SK-N-SH (cell line): ENCODE data around the gene EYA2. TPM values are rescaled to one million over a fixed set of nuclear protein-coding genes. Genes with fewer than 3 reads are reported as not detected.

Experiments
- CTCF ChIA-PET: fragments of 300-600, 350-600 bp; formaldehyde crosslinking; extraction: SDS; loops from one replicate; lab custom pipeline; 2021; lab: Yijun Ruan, JAX
- POLR2A ChIA-PET: fragments of 350-600 bp; sonication (Branson Sonifier 250); formaldehyde crosslinking; extraction: SDS; loops from one replicate; lab custom pipeline; 2020; ENCODE audit warnings: antibody characterized with exemption, inconsistent platforms; lab: Yijun Ruan, JAX
- DNase-seq: peaks from one replicate; pipeline ENCODE4 v3.0.0; 2012
- H2AFZ ChIP-seq: fragments of 200-600 bp; sonication (generic); 2 replicates; pipeline ENCODE4 v1.8.1; 2016; ENCODE audit warnings: antibody characterized with exemption, mild to moderate bottlenecking, low read depth
- H3F3A ChIP-seq: fragments of 200-600 bp; sonication (generic); replicated peaks from 2 replicates; pipeline ENCODE3; 2016; ENCODE audit warnings: antibody characterized with exemption, mild to moderate bottlenecking; ENCODE audit not compliant: insufficient read depth
- H3K27ac ChIP-seq, 2 experiments: fragments of 200-500 bp in 1 of 2; fragments of 200-600 bp in 1 of 2; sonication (Bioruptor generic) in 1 of 2; sonication (generic), shearing (Covaris generic) in 1 of 2; 2 replicates each; pipeline versions ENCODE4 v1.5.1 to v1.6.1; 2014 to 2016; ENCODE audit warnings: low read depth in 2 of 2, inconsistent platforms in 1 of 2, low read length in 1 of 2, mild to moderate bottlenecking in 1 of 2, mixed read lengths in 1 of 2
- H3K27me3 ChIP-seq: fragments of 200-600 bp; sonication (generic), shearing (Covaris generic); 2 replicates; pipeline ENCODE4 v1.6.1; 2016; ENCODE audit warnings: mixed run types; ENCODE audit not compliant: insufficient read depth
- H3K36me3 ChIP-seq, 2 experiments: fragments of 200-500 bp in 1 of 2; fragments of 200-600 bp in 1 of 2; sonication (Bioruptor generic) in 1 of 2; sonication (generic) in 1 of 2; replicated peaks in 1 of 2; 2 replicates each; pipeline versions ENCODE3 to v1.5.1; 2014 to 2016; ENCODE audit warnings: low read length in 1 of 2, mild to moderate bottlenecking in 1 of 2; ENCODE audit not compliant: insufficient read depth in 2 of 2, control insufficient read depth in 1 of 2
- H3K4me1 ChIP-seq, 2 experiments: fragments of 200-500 bp in 1 of 2; fragments of 200-600 bp in 1 of 2; sonication (Bioruptor generic) in 1 of 2; sonication (generic), shearing (Covaris generic) in 1 of 2; 2 replicates each; pipeline versions ENCODE4 v1.5.1 to v1.6.1; 2014 to 2016; ENCODE audit warnings: low read depth in 1 of 2, low read length in 1 of 2, mixed run types in 1 of 2; ENCODE audit not compliant: insufficient read depth in 2 of 2, control insufficient read depth in 1 of 2
- H3K4me2 ChIP-seq: fragments of 200-600 bp; sonication (generic), shearing (Covaris generic); 2 replicates; pipeline ENCODE4 v1.6.1; 2017; ENCODE audit warnings: mixed run types
- H3K4me3 ChIP-seq, 2 experiments: fragments of 200-500 bp in 1 of 2; fragments of 200-600 bp in 1 of 2; sonication (Bioruptor generic) in 1 of 2; sonication (generic), shearing (Covaris generic) in 1 of 2; 2 replicates each; pipeline versions ENCODE4 v1.5.1 to v1.8.1; 2014 to 2016; ENCODE audit warnings: low read depth in 2 of 2, inconsistent platforms in 1 of 2, low read length in 1 of 2, mild to moderate bottlenecking in 1 of 2, mixed read lengths in 1 of 2, moderate library complexity in 1 of 2
- H3K79me2 ChIP-seq: fragments of 200-600 bp; sonication (generic); 2 replicates; pipeline ENCODE4 v1.8.1; 2017; ENCODE audit warnings: mild to moderate bottlenecking; ENCODE audit not compliant: insufficient read depth
- H3K9ac ChIP-seq: fragments of 200-600 bp; sonication (generic); 2 replicates; pipeline ENCODE4 v1.6.1; 2017; ENCODE audit warnings: mixed run types
- H3K9me2 ChIP-seq: fragments of 200-600 bp; sonication (generic); 2 replicates; pipeline ENCODE4 v1.6.1; 2017; ENCODE audit warnings: mixed run types
- H3K9me3 ChIP-seq: fragments of 200-600 bp; sonication (generic); 2 replicates; pipeline ENCODE4 v1.6.1; 2017; ENCODE audit warnings: mixed run types, mild to moderate bottlenecking, moderate library complexity
- H4K20me1 ChIP-seq: fragments of 200-600 bp; sonication (generic); 2 replicates; pipeline ENCODE4 v1.6.1; 2017; ENCODE audit warnings: mild to moderate bottlenecking, mixed run types; ENCODE audit not compliant: insufficient read depth
- IRF3 ChIP-seq: fragments of 150-350 bp; IDR thresholded peaks from 2 replicates; pipeline ENCODE4 v1.6.1; 2016; ENCODE audit warnings: mild to moderate bottlenecking, low read depth, low read length
- JUND ChIP-seq: IDR thresholded peaks from 2 replicates; pipeline ENCODE4 v1.4.0; 2012
- MAX ChIP-seq: IDR thresholded peaks from 2 replicates; pipeline ENCODE4 v1.4.0; 2012; ENCODE audit warnings: low read depth
- MEF2A ChIP-seq: IDR thresholded peaks from 2 replicates; pipeline ENCODE4 v1.4.0; 2012; ENCODE audit warnings: low read depth, borderline replicate concordance
- PBX3 ChIP-seq: IDR thresholded peaks from 2 replicates; pipeline ENCODE4; 2012
- RCOR1 ChIP-seq: fragments of 150-350 bp; IDR thresholded peaks from 2 replicates; pipeline ENCODE4 v1.6.1; 2017; ENCODE audit warnings: antibody characterized with exemption, low read length
- RFX5 ChIP-seq: IDR thresholded peaks from 2 replicates; pipeline ENCODE4 v1.6.1; 2012; ENCODE audit warnings: mild to moderate bottlenecking, improper control_type of control experiment, low read length
- TAF1 ChIP-seq: IDR thresholded peaks from 2 replicates; pipeline ENCODE4 v1.6.1; 2012; ENCODE audit warnings: low read depth, mild to moderate bottlenecking, low read length, moderate library complexity, borderline replicate concordance
- TCF12 ChIP-seq: IDR thresholded peaks from 2 replicates; pipeline ENCODE4 v1.4.0; 2012
- ZBTB33 ChIP-seq: IDR thresholded peaks from 2 replicates; pipeline ENCODE4 v1.4.0; 2012; ENCODE audit warnings: low read depth, borderline replicate concordance
- WGBS: methylation state at CpG from one replicate; pipeline ENCODE4 v1.1.6; 2017; ENCODE audit warnings: low lambda C conversion rate; 5-methylcytosine and 5-hydroxymethylcytosine counted together
- polyA plus RNA-seq, 3 experiments: library from polyadenylated mRNA; depleted of rRNA; stranded (reverse); fragments of >200 nt; gene quantifications; 2 replicates each; pipeline ENCODE4 v1.2.3, GENCODE V29; 2012

EYA2 gene
- polyA plus RNA-seq, 1 of the 3 experiments (the other 2 are of a cell fraction), result 0.05 TPM

- H3K79me2 ChIP-seq, result no peaks in the 10 kb centered on the region
- TF ChIP-seq PBX3 (no peak), IRF3 (no peak), RFX5 (no peak), MAX (no peak)
- no peak overlapping the region for H3K9ac ChIP-seq
- ChIA-PET POLR2A (no interaction called here), CTCF (no interaction called here)
- DNase-seq, result no peak
- H3K27me3 ChIP-seq, result no peaks in the 10 kb centered on the region; the same call in 1 of the 2 replicates
- H3K4me1 ChIP-seq, result no peaks in the 10 kb centered on the region
- no peak overlapping the region for H3K4me3 ChIP-seq
- H3K4me2 ChIP-seq, result no peak overlapping the region
- 35% methylated on average over 6 of the region's 6 CpGs for WGBS
- H2AFZ ChIP-seq, result no peak overlapping the region
- H3F3A ChIP-seq, result no peaks in the 10 kb centered on the region
- H4K20me1 ChIP-seq, result no peaks in the 10 kb centered on the region
- no peaks in the 10 kb centered on the region for H3K36me3 ChIP-seq
- H3K9me3 ChIP-seq, result no peaks in the 10 kb centered on the region
- H3K27ac ChIP-seq, result no peak overlapping the region
- no peaks in the 10 kb centered on the region for H3K9me2 ChIP-seq
Observed at GRCh38 chr20:46998477-46999240, 104.0 kb downstream of the EYA2 start.

- Histone ChIP-seq H3K9me3 (no peaks in the 10 kb centered on the region), H3F3A (no peaks in the 10 kb centered on the region), H2AFZ (no peak overlapping the region), H3K36me3 (no peaks in the 10 kb centered on the region), H3K27me3 (no peaks in the 10 kb centered on the region; the same call in 1 of the 2 replicates), H3K9ac (no peak overlapping the region), H3K27ac (no peak overlapping the region), H3K4me3 (no peak overlapping the region), H3K4me2 (no peak overlapping the region), H3K9me2 (no peaks in the 10 kb centered on the region), H4K20me1 (no peaks in the 10 kb centered on the region), H3K79me2 (no peaks in the 10 kb centered on the region), H3K4me1 (no peaks in the 10 kb centered on the region)
- CTCF ChIA-PET, result interaction anchor here (0.9 kb wide), 1 partner anchor 248 kb away, joined by 4 read pairs; no protein-coding TSS in a partner anchor
- POLR2A ChIA-PET, result no interaction called here
- 54% methylated on average over 6 of the region's 11 CpGs for WGBS
- DNase-seq, result no peak
- TF ChIP-seq IRF3 (no peak), RCOR1 (no peak), TCF12 (no peak), PBX3 (no peak), JUND (no peak), ZBTB33 (no peak), MEF2A (no peak), TAF1 (no peak)
Observed at GRCh38 chr20:46999801-47000465, 105.3 kb downstream of the EYA2 start.
